ENCODE results near the gene SYAP1.
"Not testable (repeated sequence)": the region's sequence is repeated elsewhere in the genome, so short reads cannot be mapped to it uniquely, and the experiment has no call there.

SYAP1 gene

DNA sequence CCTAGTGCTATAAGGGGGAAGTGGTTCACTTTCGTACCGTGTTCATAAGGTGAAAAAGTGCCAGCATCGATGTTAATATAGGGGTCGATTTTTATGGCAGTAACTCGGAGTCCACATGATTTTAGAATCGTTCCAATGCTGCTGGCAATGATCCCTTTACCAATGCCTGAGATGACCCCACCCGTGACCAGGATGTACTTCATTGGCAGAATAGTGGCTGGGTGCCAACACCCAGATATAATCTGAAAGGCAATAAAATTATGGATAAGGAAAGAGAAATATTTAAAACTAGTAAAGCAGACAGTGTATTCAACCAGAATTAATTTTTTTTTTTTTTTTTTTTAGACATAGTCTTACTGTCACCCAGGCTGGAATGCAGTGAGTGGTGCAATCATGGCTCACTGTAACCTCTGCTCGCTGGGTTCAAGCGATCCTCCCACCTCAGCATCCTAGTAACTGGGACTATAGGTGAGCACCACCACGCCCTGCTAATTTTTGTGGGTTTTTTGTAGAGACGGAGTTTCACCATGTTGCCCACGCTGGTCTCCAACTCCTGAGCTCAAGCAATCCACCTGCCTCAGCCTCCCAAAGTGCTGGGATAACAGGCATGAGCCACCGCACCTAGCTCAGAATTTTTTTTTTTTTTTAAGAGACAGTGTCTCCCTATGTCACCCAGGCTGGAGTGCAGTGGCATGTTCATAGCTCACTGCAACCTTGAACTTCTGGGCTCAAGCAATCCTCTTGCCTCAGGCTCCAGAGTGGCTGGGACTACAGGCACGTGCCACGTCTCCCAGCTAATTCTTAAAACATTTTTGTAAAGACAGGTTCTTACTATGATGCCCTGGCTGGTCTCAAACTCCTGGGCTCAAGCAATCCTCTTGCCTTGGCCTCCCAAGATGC, 16.5 kb upstream of the SYAP1 start:
- 93 to 97% methylated on average over 15 of the region's 15 CpGs for WGBS, 2 experiments
- no peak overlapping the region for H3K27ac ChIP-seq (ENCODE audit: insufficient read depth, low read depth, low read length, poor library complexity, severe bottlenecking)
- H3K9me3 ChIP-seq (ENCODE audit: control insufficient read depth, low read length), result no peaks in the 10 kb centered on the region
- no peaks in the 10 kb centered on the region for H3K4me1 ChIP-seq (ENCODE audit: control insufficient read depth, insufficient read depth, low read length)
- H3K4me3 ChIP-seq (ENCODE audit: insufficient read depth, low read depth, low read length), result no peak overlapping the region
- peaks cover 4% of the 10 kb centered on the region for H3K36me3 ChIP-seq (ENCODE audit: control insufficient read depth, insufficient read depth, low read length)
- H3K27me3 ChIP-seq (ENCODE audit: control insufficient read depth, insufficient read depth, low read length, poor library complexity, severe bottlenecking), result no peaks in the 10 kb centered on the region

DNA sequence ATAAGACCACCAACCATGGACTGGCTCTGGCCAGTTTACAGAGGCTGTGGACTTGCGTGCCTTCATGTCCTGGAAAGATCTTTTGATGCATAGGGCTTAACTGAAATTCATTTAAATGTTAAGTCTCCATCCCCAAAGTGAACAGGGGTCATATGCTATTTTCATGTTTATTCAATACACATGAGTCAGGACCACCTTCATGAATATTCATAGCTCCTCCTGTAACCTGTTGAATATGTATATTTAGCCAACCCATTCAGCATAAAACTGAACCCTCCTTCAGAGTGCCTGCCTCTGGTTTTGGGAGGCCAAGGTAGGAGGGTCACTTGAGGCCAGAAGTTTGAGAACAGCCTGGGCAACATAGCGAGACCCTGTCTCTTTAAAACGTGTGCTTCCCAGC, 14.0 kb upstream of the SYAP1 start:
- no peaks in the 10 kb centered on the region for H3K9me3 ChIP-seq (ENCODE audit: control insufficient read depth, low read length)
- no peak overlapping the region for H3K27ac ChIP-seq (ENCODE audit: insufficient read depth, low read depth, low read length, poor library complexity, severe bottlenecking)
- H3K4me3 ChIP-seq (ENCODE audit: insufficient read depth, low read depth, low read length), result no peak overlapping the region
- H3K27me3 ChIP-seq (ENCODE audit: control insufficient read depth, insufficient read depth, low read length, poor library complexity, severe bottlenecking), result no peaks in the 10 kb centered on the region
- 96 to 97% methylated on average over 3 of the region's 3 CpGs for WGBS, 2 experiments
- H3K4me1 ChIP-seq (ENCODE audit: control insufficient read depth, insufficient read depth, low read length), result no peaks in the 10 kb centered on the region
- H3K36me3 ChIP-seq (ENCODE audit: control insufficient read depth, insufficient read depth, low read length), result peaks cover 4% of the 10 kb centered on the region

DNA sequence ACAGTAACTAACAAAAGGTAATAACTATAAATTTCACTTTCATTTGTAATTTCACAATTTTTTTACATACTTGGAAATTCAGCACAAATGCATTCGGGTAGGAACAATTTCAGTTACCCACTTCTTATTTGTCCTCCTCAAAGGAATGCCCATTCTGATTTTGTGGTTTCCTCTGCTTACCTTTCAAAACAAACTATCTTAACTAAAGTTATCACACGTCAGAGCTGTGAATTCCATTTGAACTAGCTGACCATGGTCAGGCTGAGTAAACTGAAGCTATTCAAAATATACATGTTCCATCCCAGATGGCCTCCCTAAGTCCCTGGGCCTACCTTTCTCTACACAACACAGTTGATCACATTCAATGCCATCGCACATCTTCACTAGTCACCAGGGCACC, 11.4 kb upstream of the SYAP1 start:
- Histone ChIP-seq H3K36me3 (ENCODE audit: control insufficient read depth, insufficient read depth, low read length) (no peaks in the 10 kb centered on the region), H3K27ac (ENCODE audit: insufficient read depth, low read depth, low read length, poor library complexity, severe bottlenecking) (no peak overlapping the region), H3K4me1 (ENCODE audit: control insufficient read depth, insufficient read depth, low read length) (no peaks in the 10 kb centered on the region), H3K27me3 (ENCODE audit: control insufficient read depth, insufficient read depth, low read length, poor library complexity, severe bottlenecking) (no peaks in the 10 kb centered on the region), H3K9me3 (ENCODE audit: control insufficient read depth, low read length) (no peaks in the 10 kb centered on the region), H3K4me3 (ENCODE audit: insufficient read depth, low read depth, low read length) (no peak overlapping the region)
- 94 to 96% methylated on average over 3 of the region's 3 CpGs for WGBS, 2 experiments

DNA sequence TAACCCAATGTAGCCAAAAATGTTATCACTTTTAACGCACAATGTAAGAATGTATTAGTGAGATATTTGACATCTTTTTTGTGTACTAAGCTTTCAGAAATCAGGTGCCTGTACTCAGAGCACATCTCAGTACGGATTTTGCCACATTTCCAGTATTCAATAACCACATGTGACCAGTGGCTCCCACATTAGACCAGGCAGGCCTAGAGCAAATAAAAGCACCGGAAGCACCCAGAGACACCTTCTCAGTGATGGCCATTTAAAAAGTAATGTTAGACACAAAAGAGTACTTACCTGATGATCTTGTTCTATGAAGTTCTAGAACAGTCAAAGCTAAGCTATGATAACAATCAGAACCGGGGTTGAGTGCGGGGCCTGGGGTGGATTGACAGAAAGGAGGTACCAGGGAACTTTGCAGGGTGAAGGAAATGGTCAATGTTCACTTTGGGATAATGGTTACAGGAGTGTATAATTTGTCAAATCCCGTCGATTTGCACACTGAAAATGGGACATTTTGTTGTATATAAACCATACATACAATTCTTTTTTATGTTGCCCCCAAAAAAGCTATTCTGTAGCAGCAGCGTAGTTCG, 8.1 kb upstream of the SYAP1 start:
- peak overlapping the region; percentile 62 for H3K4me3 ChIP-seq (ENCODE audit: insufficient read depth, low read depth, low read length)
- no peak overlapping the region for H3K27ac ChIP-seq (ENCODE audit: insufficient read depth, low read depth, low read length, poor library complexity, severe bottlenecking)
- no peaks in the 10 kb centered on the region for H3K27me3 ChIP-seq (ENCODE audit: control insufficient read depth, insufficient read depth, low read length, poor library complexity, severe bottlenecking)
- 48 to 52% methylated on average over 6 of the region's 9 CpGs for WGBS, 2 experiments
- no peaks in the 10 kb centered on the region for H3K9me3 ChIP-seq (ENCODE audit: control insufficient read depth, low read length)
- H3K36me3 ChIP-seq (ENCODE audit: control insufficient read depth, insufficient read depth, low read length), result no peaks in the 10 kb centered on the region
- no peaks in the 10 kb centered on the region for H3K4me1 ChIP-seq (ENCODE audit: control insufficient read depth, insufficient read depth, low read length)

DNA sequence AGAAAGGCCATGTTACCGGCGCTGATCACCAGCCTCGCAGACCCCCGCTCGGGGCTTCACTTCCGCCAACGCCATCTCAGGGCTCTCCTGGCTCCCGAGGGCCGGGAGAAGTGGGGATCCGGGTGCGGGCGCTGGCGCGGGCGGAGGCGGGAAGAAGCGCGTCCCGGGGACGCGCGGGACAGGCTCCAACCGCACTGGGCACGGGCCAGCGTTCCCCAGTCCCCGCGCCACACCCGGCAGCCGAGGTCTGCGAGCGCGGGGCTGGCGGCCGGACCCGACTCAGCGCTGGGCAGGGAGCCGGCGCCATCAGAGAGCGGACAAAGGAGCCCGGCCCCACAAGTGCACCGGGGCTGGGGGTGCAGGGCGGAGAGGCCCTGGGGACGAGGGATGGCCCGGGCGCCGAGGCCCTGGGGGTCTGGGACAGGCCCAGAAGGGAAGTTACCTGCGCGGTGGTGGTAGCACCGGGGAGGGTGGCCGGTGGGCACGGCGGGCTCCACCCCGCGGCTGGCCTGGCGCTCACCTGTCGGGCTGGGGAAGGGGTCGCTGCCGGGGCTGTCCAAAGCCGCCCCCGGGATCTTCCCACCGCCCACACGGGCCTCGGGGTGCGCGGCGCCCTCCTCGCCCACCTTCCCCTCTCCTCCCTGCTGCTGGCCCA, 7.4 kb upstream of the SYAP1 start:
- 0 to 1% methylated on average over 67 of the region's 67 CpGs for WGBS, 2 experiments
- Histone ChIP-seq H3K4me1 (ENCODE audit: control insufficient read depth, insufficient read depth, low read length) (no peaks in the 10 kb centered on the region), H3K36me3 (ENCODE audit: control insufficient read depth, insufficient read depth, low read length) (no peaks in the 10 kb centered on the region), H3K27ac (ENCODE audit: insufficient read depth, low read depth, low read length, poor library complexity, severe bottlenecking) (peak overlapping the region; percentile 67), H3K4me3 (ENCODE audit: insufficient read depth, low read depth, low read length) (peak overlapping the region; percentile 62), H3K27me3 (ENCODE audit: control insufficient read depth, insufficient read depth, low read length, poor library complexity, severe bottlenecking) (no peaks in the 10 kb centered on the region), H3K9me3 (ENCODE audit: control insufficient read depth, low read length) (no peaks in the 10 kb centered on the region)

DNA sequence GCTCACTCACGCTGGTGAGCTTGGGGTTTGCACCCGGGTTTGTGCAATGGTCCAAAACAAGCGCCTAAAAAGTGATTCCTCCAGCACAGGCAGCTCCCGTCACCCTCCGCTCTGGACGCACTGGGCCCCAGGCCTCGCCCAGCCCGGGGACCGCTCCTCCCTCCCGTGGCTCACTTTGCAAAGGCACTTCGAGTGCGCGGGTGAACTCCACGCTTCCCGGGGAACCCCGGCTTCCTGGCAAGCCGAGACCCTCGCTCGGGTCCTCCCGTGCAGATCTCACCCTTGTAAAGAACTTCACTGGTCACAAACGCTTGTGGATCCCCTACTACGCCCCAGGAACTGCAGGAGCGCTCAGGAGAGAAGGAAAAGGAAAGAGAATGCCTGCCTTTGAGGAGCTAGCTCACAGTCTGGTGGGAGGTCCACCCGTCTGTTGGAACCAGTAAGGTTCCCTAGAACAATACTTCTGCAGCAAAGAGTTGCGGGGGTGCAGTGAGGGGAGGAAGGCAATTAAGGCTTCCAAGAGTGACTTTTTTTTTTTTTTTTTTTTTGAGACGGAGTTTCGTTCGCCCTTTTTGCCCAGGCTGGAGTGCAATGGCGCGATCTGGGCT, 6.8 kb upstream of the SYAP1 start, which contains the start of gene CTPS2:
CTPS2 (minus strand) TSS at position 122 of the 608 bp plus-strand sequence. CDS start 9,767 bp downstream, outside the sequence.
- H3K27me3 ChIP-seq (ENCODE audit: control insufficient read depth, insufficient read depth, low read length, poor library complexity, severe bottlenecking), result no peaks in the 10 kb centered on the region
- peak within 1 kb of the TSS; percentile 62 for H3K4me3 ChIP-seq (ENCODE audit: insufficient read depth, low read depth, low read length)
- H3K4me1 ChIP-seq (ENCODE audit: control insufficient read depth, insufficient read depth, low read length), result no peaks in the 10 kb centered on the region
- 10 to 12% methylated on average over 30 of the region's 30 CpGs for WGBS, 2 experiments
- H3K36me3 ChIP-seq (ENCODE audit: control insufficient read depth, insufficient read depth, low read length), result no peaks in the 10 kb centered on the region
- no peaks in the 10 kb centered on the region for H3K9me3 ChIP-seq (ENCODE audit: control insufficient read depth, low read length)
- H3K27ac ChIP-seq (ENCODE audit: insufficient read depth, low read depth, low read length, poor library complexity, severe bottlenecking), result peak within 1 kb of the TSS; percentile 67

DNA sequence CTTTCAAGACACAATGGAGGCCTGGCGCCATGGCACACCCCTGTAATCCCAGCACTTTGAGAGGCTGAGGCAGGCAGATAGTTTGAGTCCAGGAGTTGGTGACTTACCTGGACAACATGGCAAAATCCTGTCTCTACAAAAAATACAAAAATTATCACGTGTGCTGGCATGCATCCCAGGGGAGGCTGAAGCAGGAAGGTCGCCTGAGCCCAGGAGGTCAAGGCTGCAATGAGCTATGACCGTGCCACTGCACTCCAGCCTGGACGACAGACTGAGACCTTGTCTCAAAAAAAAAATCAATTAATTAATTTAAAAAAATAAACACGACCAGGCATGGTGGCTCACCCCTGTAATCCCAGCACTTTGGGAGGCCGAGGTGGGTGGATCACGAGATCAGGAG, 4.9 kb upstream of the SYAP1 start:
- Histone ChIP-seq H3K36me3 (ENCODE audit: control insufficient read depth, insufficient read depth, low read length) (no peaks in the 10 kb centered on the region), H3K4me1 (ENCODE audit: control insufficient read depth, insufficient read depth, low read length) (no peaks in the 10 kb centered on the region), H3K27ac (ENCODE audit: insufficient read depth, low read depth, low read length, poor library complexity, severe bottlenecking) (no peak overlapping the region), H3K9me3 (ENCODE audit: control insufficient read depth, low read length) (no peaks in the 10 kb centered on the region), H3K4me3 (ENCODE audit: insufficient read depth, low read depth, low read length) (no peak overlapping the region), H3K27me3 (ENCODE audit: control insufficient read depth, insufficient read depth, low read length, poor library complexity, severe bottlenecking) (no peaks in the 10 kb centered on the region)
- WGBS, 2 experiments, result 90% methylated on average over 8 of the region's 8 CpGs

DNA sequence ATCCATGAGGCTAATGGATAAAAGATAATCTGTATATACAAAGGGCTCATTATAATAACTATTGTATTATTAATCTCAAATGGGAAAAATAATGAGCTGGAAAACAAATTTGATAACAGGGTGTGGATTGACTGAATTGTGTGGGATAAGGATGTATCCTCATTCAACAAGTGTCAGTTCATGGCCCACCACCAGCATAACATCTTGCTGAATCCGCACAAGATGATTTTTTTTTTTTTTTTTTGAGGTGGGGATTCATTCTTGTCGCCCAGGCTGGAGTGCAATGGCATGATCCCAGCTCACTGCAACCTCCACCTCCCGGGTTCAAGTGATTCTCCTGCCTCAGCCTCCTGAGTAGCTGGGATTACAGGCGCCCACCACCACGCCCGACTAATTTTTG, 3.8 kb upstream of the SYAP1 start:
- not testable (repeated sequence) for H3K4me3 ChIP-seq (ENCODE audit: insufficient read depth, low read depth, low read length); H3K27ac ChIP-seq (ENCODE audit: insufficient read depth, low read depth, low read length, poor library complexity, severe bottlenecking); H3K4me1 ChIP-seq (ENCODE audit: control insufficient read depth, insufficient read depth, low read length); H3K9me3 ChIP-seq (ENCODE audit: control insufficient read depth, low read length); H3K27me3 ChIP-seq (ENCODE audit: control insufficient read depth, insufficient read depth, low read length, poor library complexity, severe bottlenecking); H3K36me3 ChIP-seq (ENCODE audit: control insufficient read depth, insufficient read depth, low read length)
- WGBS, 2 experiments, result 100% methylated on average over 2 of the region's 6 CpGs; no CpG with 5 or more reads in 1 of the 2 experiments

DNA sequence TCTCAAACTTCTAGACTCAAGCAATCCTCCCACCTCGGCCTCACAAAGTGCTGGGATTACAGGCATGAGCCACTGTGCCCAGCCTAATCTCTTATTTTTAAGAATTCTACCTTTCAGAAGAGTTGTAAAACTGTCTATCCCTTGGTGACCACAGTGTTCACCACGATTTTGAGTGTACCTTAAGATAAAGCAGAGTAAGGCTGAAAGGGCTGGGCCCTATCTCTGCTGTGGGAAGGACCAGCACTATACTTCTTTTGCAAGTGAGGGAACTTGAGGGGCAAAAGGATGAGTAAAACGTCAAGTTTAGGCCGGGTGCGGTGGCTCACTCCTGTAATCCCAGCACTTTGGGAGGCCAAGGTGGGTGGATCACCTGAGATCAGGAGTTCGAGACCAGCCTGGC, 3.0 kb upstream of the SYAP1 start:
- not testable (repeated sequence) for H3K27me3 ChIP-seq (ENCODE audit: control insufficient read depth, insufficient read depth, low read length, poor library complexity, severe bottlenecking); H3K4me3 ChIP-seq (ENCODE audit: insufficient read depth, low read depth, low read length); H3K36me3 ChIP-seq (ENCODE audit: control insufficient read depth, insufficient read depth, low read length); H3K4me1 ChIP-seq (ENCODE audit: control insufficient read depth, insufficient read depth, low read length); H3K27ac ChIP-seq (ENCODE audit: insufficient read depth, low read depth, low read length, poor library complexity, severe bottlenecking); H3K9me3 ChIP-seq (ENCODE audit: control insufficient read depth, low read length)
- 86 to 93% methylated on average over 6 of the region's 6 CpGs for WGBS, 2 experiments

DNA sequence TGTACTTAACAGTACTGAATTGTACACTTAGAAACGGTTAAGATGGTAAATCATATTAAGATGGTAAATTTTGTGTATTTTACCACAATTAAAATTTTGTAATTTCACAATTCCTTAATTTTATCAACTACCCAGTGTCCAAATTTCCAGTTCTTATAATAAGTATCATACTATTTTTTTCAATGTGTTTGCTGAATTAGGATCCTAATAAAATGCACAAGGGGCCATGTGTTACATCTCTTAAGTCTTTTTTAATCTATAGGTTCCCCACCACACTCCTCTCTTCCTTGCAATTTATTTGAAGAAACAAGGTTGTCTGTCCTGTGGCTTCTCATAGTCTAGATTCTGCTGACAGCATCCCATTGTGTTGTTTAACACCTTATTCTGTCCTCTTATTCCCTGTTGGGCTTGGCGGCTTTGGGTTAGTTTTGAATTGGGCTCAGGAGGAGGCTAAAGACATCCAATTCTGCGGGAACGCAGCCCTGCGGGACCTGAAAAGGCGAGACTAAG, 533 bp upstream of the SYAP1 start:
- Histone ChIP-seq H3K4me3 (ENCODE audit: insufficient read depth, low read depth, low read length) (peak overlapping the region; percentile 67), H3K4me1 (ENCODE audit: control insufficient read depth, insufficient read depth, low read length) (no peaks in the 10 kb centered on the region), H3K36me3 (ENCODE audit: control insufficient read depth, insufficient read depth, low read length) (no peaks in the 10 kb centered on the region), H3K27ac (ENCODE audit: insufficient read depth, low read depth, low read length, poor library complexity, severe bottlenecking) (peak overlapping the region; percentile 97), H3K9me3 (ENCODE audit: control insufficient read depth, low read length) (no peaks in the 10 kb centered on the region), H3K27me3 (ENCODE audit: control insufficient read depth, insufficient read depth, low read length, poor library complexity, severe bottlenecking) (no peaks in the 10 kb centered on the region)
- WGBS, 2 experiments, result 3 to 7% methylated on average over 5 of the region's 6 CpGs
